SK-MEL-5 (cell line): Measurements from ENCODE around the gene RNASE7. TPM values are rescaled to one million over a fixed set of nuclear protein-coding genes. Genes with fewer than 3 reads are reported as not detected.

Experiments
- DNase-seq: peaks from one replicate; pipeline ENCODE4 v3.0.0-alpha.2; 2016; ENCODE audit warnings: low read depth, low spot score
- in situ Hi-C: cut with HindIII; loops from 2 replicates; pipeline ENCODE4 v1.10.0; 2016; ENCODE audit warnings: low sequenced_read_pairs, high pct_unique_total_duplicates, low pct_unique_long_range_greater_than_20kb
- total RNA-seq: library from RNA; depleted of rRNA; stranded (reverse); fragments of >200 nt; shearing (Covaris generic); gene quantifications from 2 replicates; pipeline ENCODE4 v1.2.3, GENCODE V29; 2014

RNASE7 gene
- total RNA-seq, 1 experiment from 2014 or later, result not detected

DNA sequence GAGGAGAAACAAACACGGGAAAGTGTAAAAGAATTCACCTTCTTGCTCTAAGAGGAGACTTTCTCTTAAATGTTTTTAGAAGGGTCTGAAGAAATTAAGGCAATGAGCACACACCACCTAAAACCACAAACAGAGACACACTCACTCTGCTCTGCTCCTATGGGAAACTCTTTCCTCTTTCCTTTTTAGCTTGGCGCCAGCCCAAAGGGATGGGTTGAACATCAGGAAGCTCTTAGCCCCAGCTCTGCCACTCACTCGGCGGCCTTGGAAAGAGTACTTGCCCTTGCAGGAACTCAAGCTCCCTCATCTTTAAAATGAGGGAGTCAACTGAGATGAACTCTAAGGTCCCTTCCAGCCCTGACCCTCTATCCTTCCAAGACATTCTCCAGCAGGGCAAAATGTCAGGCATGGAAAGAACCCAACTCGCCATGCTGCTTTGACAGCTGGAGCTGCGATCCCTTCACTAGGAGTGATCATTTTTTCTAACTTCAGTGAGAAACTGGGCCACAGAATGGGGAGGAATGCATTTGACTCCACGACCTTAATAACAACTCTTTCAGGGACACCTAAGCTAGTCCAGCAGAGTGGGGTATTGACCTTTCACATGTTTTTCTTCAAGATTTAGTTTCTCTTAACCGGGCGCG lies 14.5 kb downstream of the RNASE7 start:
- in situ Hi-C loops, result no loop called here
- no peak for DNase-seq

DNA sequence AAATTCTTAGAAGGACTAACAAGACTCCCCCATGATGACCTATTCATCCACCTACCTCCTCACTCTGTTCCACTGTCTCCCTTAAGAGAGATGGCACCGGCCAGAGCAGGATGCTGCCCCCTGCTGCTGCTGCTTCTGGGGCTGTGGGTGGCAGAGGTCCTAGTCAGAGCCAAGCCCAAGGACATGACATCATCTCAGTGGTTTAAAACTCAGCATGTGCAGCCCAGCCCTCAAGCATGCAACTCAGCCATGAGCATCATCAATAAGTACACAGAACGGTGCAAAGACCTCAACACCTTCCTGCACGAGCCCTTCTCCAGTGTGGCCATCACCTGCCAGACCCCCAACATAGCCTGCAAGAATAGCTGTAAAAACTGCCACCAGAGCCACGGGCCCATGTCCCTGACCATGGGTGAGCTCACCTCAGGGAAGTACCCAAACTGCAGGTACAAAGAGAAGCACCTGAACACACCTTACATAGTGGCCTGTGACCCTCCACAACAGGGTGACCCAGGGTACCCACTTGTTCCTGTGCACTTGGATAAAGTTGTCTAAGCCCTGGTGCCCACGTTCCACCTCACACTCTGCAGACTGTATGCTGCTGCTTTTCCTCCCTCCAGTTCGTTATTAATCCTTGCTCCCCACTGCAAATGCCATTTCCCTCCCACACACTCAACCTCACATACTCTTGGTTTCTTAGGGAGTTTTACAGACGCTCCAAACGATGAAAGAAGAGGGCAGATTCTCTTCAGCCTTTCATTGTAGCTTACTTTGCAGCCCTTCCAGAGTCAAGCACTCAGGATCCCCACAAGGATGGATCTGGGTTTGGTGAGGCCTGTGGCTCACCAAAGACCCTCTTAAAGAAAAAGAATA lies 15.9 kb downstream of the RNASE7 start, which contains the start of gene RNASE8:
TSS of gene RNASE8 (plus strand) at position 20 of the 873 bp plus-strand sequence. CDS start at position 91, 71 bp downstream.
- DNase-seq, result peak; percentile 13
- in situ Hi-C loops, result no loop called here

DNA sequence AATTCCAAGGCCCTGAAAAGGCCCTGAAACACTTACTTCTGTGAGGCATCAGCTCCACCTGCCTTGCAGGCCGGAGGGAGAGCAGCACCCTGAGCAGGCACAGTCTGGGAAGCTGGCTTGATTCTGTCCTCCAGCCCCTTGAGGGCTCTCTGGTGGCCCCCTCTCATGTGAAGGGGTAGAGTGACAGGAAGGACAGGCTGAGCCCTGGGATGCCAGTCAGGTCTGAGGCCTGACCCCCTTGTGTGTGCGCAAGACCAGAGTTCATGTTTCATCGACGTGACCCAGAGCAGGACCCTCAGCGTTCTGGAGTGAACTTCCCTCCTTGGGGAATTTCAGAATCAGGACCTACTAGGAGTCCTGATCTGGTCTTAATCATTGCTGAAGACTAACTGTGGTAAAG lies 16.7 kb downstream of the RNASE7 start:
- DNase-seq, result no peak
- in situ Hi-C loops, result no loop called here

DNA sequence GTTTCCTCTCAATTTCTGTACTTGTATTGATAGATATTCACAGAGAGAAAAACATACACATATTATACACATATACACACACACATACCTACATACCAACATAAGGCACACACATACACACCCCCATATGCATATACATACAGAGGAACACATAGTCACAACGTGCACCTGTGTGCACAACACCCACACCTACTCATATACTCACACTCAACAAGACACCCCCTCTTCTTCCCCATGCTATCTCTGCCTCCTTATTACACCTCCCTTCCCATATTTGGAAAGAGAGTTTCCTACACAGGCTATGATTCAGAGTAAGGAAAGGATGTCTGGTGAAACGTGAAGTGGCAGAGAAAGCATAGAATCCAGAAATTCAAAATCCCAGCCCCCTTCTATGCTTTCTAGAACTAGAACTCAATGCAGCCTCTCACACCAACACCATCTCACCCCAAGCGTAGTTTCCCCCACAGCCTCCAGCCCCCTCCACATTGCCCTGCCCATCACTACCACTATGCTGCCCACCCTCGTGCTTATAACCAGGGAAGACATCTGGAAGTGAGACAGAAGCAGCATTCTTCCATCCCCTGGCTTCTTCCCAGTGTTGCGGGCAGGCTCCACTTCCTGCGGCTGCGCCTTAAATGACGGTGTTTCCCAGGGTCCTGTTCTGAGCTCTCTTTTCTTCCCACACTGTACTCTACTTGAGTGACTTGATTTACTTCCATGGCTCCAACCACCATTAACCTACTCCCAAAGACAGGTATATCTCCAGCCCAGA lies 17.9 kb downstream of the RNASE7 start:
- peak; percentile 29 for DNase-seq
- in situ Hi-C loops, result no loop called here

GRCh38 chr14:21060614-21061346 lies 18.6 kb downstream of the RNASE7 start:
- in situ Hi-C loops, result no loop called here
- no peak for DNase-seq

GRCh38 chr14:21061347-21061668 lies 19.1 kb downstream of the RNASE7 start:
- no peak for DNase-seq
- in situ Hi-C loops, result no loop called here

- no peak for DNase-seq
- in situ Hi-C loops, result no loop called here
These were observed 21.3 kb downstream of the RNASE7 start for GRCh38 chr14:21063479-21063878.

DNA sequence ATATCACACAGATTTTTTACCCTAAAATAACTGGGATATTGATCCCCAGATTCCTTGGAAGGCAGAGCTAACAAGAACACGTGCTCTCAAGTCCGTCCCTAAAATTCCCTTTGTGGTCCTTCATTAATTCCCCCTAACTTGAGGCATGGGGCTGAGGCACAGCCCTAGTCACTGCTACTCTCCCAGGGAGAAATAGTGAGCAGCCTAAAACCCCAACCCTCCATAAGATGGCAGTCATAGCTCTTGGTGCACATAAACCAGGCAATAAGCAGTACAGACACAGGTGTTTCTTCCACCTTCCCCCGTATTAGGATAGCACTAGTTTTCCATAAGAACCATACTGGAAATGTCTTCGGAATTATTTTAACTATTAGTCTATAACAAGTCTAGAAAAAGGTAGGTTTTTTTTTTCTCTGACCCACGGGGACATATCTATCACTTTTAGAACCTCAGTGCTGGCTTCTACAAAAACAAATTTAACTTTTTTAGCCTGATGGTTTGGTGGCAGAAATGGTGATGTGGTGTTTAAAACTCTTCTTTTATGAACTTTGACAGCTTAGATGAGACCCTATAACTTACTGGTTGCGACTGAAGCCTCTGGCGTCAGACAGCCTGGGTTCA lies 24.8 kb downstream of the RNASE7 start:
- in situ Hi-C loops, result no loop called here
- peak; percentile 57 for DNase-seq

GRCh38 chr14:21068521-21069387 lies 26.6 kb downstream of the RNASE7 start:
- peak; percentile 51 for DNase-seq
- in situ Hi-C loops, result no loop called here

GRCh38 chr14:21069388-21070082 lies 27.4 kb downstream of the RNASE7 start:
- in situ Hi-C loops, result no loop called here
- peak; percentile 45 for DNase-seq

- DNase-seq, result peak; percentile 15
- in situ Hi-C loops, result no loop called here
These were observed 28.0 kb downstream of the RNASE7 start, which contains the start of gene ARHGEF40 for GRCh38 chr14:21070083-21070609. Gene ARHGEF40 (plus strand): TSS chr14:21070304. CDS start chr14:21070397, 93 bp downstream.

DNA sequence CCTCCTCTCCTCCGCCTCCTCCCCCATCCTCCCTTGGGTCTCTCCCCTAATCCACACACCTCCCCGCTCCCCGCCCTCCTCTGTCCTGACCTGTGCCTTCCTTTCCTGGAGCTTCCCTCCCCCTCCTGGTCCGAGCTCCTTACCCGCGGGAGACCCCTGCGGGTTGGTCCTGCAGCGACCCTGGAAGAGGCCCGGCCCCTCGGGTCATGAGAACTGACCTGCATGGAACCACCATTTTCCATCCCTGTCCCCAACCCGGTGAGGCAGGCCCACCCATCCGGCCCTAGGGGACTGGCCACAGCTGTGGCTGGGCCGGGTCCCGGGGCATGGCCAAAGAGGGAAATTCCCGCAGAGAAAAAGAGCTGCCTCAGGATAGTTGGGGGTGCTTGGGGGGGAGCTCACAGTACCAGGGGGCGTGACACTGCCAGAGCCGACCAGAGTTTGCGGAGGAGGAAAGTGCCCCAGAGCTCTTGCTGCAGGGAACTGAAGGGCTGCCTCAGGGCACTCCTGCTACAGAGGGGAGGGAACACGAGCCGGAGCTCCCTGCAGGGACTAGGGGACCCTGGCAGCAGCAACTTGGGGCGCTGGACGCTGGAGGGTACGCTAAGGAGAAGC lies 28.6 kb downstream of the RNASE7 start:
- no peak for DNase-seq
- in situ Hi-C loops, result no loop called here

DNA sequence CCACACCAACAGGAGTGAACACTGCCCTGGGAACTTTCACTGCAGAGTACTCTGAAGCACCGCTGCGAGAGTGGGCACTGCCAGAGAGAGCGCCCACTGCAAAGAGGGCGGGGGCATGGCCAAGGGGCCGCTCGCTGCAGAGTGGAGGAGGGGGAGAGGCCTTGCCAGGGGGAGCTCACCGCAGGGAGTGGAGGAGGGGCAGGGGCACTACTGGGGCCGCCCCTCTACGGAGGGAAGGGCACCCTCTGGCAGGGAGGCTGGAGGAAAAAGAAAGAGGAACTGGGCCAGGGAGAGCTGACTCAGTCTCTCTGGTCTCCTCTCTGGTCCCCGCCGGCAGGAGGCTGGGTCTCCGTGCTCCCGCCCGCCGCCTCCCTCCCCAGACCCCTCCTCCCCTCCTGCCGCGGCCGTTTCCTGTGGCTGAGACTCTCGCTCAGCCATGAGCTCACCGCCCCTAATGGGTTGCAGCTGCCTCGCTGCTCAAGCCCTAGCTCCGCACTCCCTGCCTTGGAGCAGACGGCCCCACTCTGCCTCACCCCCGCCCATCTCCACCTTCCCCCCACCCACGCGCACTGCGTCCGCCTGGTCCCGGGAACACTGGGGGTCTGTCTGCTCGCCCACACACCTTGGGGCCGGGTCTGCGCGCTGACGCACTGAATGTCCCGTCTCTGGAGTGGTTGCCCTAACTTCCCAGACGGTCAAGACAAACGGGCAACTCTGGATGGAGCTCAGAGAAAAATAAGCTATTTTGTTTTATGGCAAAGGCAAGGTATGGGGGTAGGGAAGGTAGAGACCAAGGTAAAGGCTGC lies 29.3 kb downstream of the RNASE7 start:
- DNase-seq, result peak; percentile 71
- in situ Hi-C loops, result no loop called here

GRCh38 chr14:21072031-21072473 lies 29.9 kb downstream of the RNASE7 start:
- peak; percentile 47 for DNase-seq
- in situ Hi-C loops, result no loop called here
